HepG2 (cell line): ENCODE results near the gene CALML5. TPM values are rescaled to one million over a fixed set of nuclear protein-coding genes. Genes with fewer than 3 reads are reported as not detected.

ENCODE experiments used
- ARNT2 ChIP-seq: sonication (generic); formaldehyde crosslinking; IDR thresholded peaks from 2 replicates; pipeline ENCODE4 v1.8.0; 2022; ENCODE audit warnings: mild to moderate bottlenecking, low read depth, missing genetic modification reagents, moderate library complexity
- ATF2 ChIP-seq: sonication (generic); formaldehyde crosslinking; IDR thresholded peaks from 2 replicates; pipeline ENCODE4 v1.4.0; 2020; ENCODE audit warnings: missing genetic modification reagents
- BRCA1 ChIP-seq: sonication (generic); formaldehyde crosslinking; IDR thresholded peaks from 2 replicates; pipeline ENCODE4 v1.4.0; 2020; ENCODE audit warnings: missing genetic modification reagents
- E2F2 ChIP-seq: sonication (generic); formaldehyde crosslinking; IDR thresholded peaks from 2 replicates; pipeline ENCODE4 v1.4.0; 2020; ENCODE audit warnings: missing genetic modification reagents, borderline replicate concordance
- FOSL2 ChIP-seq: sonication (generic); formaldehyde crosslinking; IDR thresholded peaks from 2 replicates; pipeline ENCODE4 v1.4.0; 2020; ENCODE audit warnings: missing genetic modification reagents
- HOXA9 ChIP-seq: sonication (generic); formaldehyde crosslinking; IDR thresholded peaks from 2 replicates; pipeline ENCODE4 v1.8.1; 2022; ENCODE audit warnings: missing genetic modification reagents, mild to moderate bottlenecking, moderate library complexity, borderline replicate concordance
- JUNB ChIP-seq: sonication (generic); formaldehyde crosslinking; IDR thresholded peaks from 2 replicates; pipeline ENCODE4 v1.8.0; 2022; ENCODE audit warnings: missing genetic modification reagents, mild to moderate bottlenecking, borderline replicate concordance
- KDM2A ChIP-seq: sonication (generic); formaldehyde crosslinking; IDR thresholded peaks from 2 replicates; pipeline ENCODE4 v1.4.0; 2020; ENCODE audit warnings: low read depth, missing genetic modification reagents, borderline replicate concordance
- MIER3 ChIP-seq: IDR thresholded peaks from 2 replicates; pipeline ENCODE4 v1.6.1; 2016; ENCODE audit warnings: missing compliant biosample characterization, borderline replicate concordance
- NAIF1 ChIP-seq: sonication (generic); formaldehyde crosslinking; IDR thresholded peaks from 2 replicates; pipeline ENCODE4 v1.5.0; 2020; ENCODE audit warnings: mild to moderate bottlenecking, missing genetic modification reagents, borderline replicate concordance
- NR2F6 ChIP-seq, 2 experiments: IDR thresholded peaks; 2 replicates each; pipeline ENCODE4 v1.6.1; 2016; ENCODE audit warnings: antibody characterized with exemption in 1 of 2, mild to moderate bottlenecking in 1 of 2
- PHB2 ChIP-seq: fragments of 450-650 bp; IDR thresholded peaks from 2 replicates; pipeline ENCODE4 v1.6.1; 2018; ENCODE audit not compliant: partially characterized antibody
- PTBP1 ChIP-seq: fragments of 200-400 bp; formaldehyde crosslinking; IDR thresholded peaks from 2 replicates; pipeline ENCODE4 v1.6.1; 2018; ENCODE audit warnings: low read length, low read depth; ENCODE audit not compliant: poor library complexity, severe bottlenecking
- SOX13 ChIP-seq, 3 experiments: fragments of 450-650 bp in 1 of 3; sonication (generic) in 1 of 3; formaldehyde crosslinking in 1 of 3; IDR thresholded peaks in 2 of 3; conservative IDR thresholded peaks in 1 of 3; 2 replicates each; pipeline versions ENCODE4 v1.5.0 to v1.6.1; 2016 to 2020; ENCODE audit warnings: antibody characterized with exemption in 1 of 3, mild to moderate bottlenecking in 1 of 3, missing compliant biosample characterization in 1 of 3, missing genetic modification reagents in 1 of 3, moderate library complexity in 1 of 3
- TFAP4 ChIP-seq: sonication (generic); IDR thresholded peaks from 2 replicates; pipeline ENCODE4 v1.6.1; 2016; ENCODE audit warnings: low read depth, borderline replicate concordance
- ZNF205 ChIP-seq: IDR thresholded peaks from 2 replicates; pipeline ENCODE4 v1.6.1; 2018; ENCODE audit warnings: missing biosample characterization, missing genetic modification reagents
- ZNF230 ChIP-seq: sonication (generic); formaldehyde crosslinking; IDR thresholded peaks from 2 replicates; pipeline ENCODE4 v1.4.0; 2020; ENCODE audit warnings: mild to moderate bottlenecking, missing genetic modification reagents
- ZNF430 ChIP-seq: sonication (generic); formaldehyde crosslinking; IDR thresholded peaks from 2 replicates; pipeline ENCODE4 v1.9.0; 2021; ENCODE audit warnings: mild to moderate bottlenecking, missing genetic modification reagents
- ZNF510 ChIP-seq: sonication (generic); formaldehyde crosslinking; IDR thresholded peaks from 2 replicates; pipeline ENCODE4 v1.4.0; 2020; ENCODE audit warnings: low read depth, mild to moderate bottlenecking, missing genetic modification reagents
- ZNF605 ChIP-seq: sonication (generic); formaldehyde crosslinking; IDR thresholded peaks from 2 replicates; pipeline ENCODE4 v1.8.0; 2022; ENCODE audit warnings: mild to moderate bottlenecking, missing genetic modification reagents
- ZNF687 ChIP-seq: sonication (generic); formaldehyde crosslinking; IDR thresholded peaks from 2 replicates; pipeline ENCODE4 v1.5.1; 2020; ENCODE audit warnings: mild to moderate bottlenecking, missing genetic modification reagents, moderate library complexity
- polyA plus RNA-seq, 8 experiments: library from polyadenylated mRNA; depleted of rRNA in 3 of 8; stranded (reverse) in 7 of 8; unstranded in 1 of 8; fragments of >200 nt; fragmentation: Illumina TruSeq in 4 of 8; extraction: Trizol in 4 of 8; gene quantifications; 2 replicates each; pipeline versions ENCODE4 v1.2.1 to v1.2.3, GENCODE V29; 2011 to 2016; ENCODE audit warnings: low read depth in 4 of 8, missing spikeins in 1 of 8, mixed read lengths in 1 of 8; ENCODE audit not compliant: insufficient read depth in 1 of 8
- total RNA-seq, 5 experiments: library from RNA; depleted of rRNA; stranded (reverse); fragments of >200 nt; fragmentation: Illumina TruSeq; extraction: Trizol; gene quantifications; 2 replicates each; pipeline ENCODE4 v1.2.3, GENCODE V29; 2016; ENCODE audit warnings: low read depth in 1 of 5

The CALML5 gene
- total and polyA plus RNA-seq, 2 of the 13 experiments (the other 11 are each of a cell fraction or from before 2014, with no cell fraction given) = not detected

- no peak for TF ChIP-seq BRCA1 (CRISPR knock-in tag)
- 0 out of 2 replicates have a peak, but pooled peaks have one; percentile 34 for TF ChIP-seq FOSL2 (CRISPR knock-in tag)
- TF ChIP-seq SOX13 (IDR thresholded peaks at IDR 0.05) = no peak
- peak in 1 of 2 experiments; percentile 61; a peak in 2 of 4 replicates for TF ChIP-seq SOX13 (CRISPR knock-in tag; conservative IDR thresholded peaks at IDR 0.05 in 1 of 2, IDR thresholded peaks at IDR 0.05 in 1 of 2)
- TF ChIP-seq ARNT2 = no peak
- no peak for TF ChIP-seq ZNF430 (CRISPR knock-in tag)
- TF ChIP-seq ZNF605 (CRISPR knock-in tag) = 0 out of 2 replicates have a peak, but pooled peaks have one; percentile 11
- no peak for TF ChIP-seq NR2F6 (IDR thresholded peaks at IDR 0.05)
- no peak; the same call in 1 of the 2 replicates for TF ChIP-seq NR2F6 (CRISPR knock-in tag; IDR thresholded peaks at IDR 0.05)
- no peak for TF ChIP-seq KDM2A (CRISPR knock-in tag)
- TF ChIP-seq TFAP4 = no peak
- no peak for TF ChIP-seq HOXA9 (CRISPR knock-in tag)
- TF ChIP-seq ZNF510 (CRISPR knock-in tag) = no peak
- TF ChIP-seq NAIF1 = no peak
- TF ChIP-seq PTBP1 = no peak
- TF ChIP-seq PHB2 = no peak
- peak; percentile 51; the same call in 1 of the 2 replicates for TF ChIP-seq MIER3
- peak; percentile 85 for TF ChIP-seq ZNF687 (CRISPR knock-in tag)
- no peak for TF ChIP-seq ZNF205 (CRISPR knock-in tag)
- no peak for TF ChIP-seq E2F2 (CRISPR knock-in tag)
- no peak for TF ChIP-seq ATF2 (CRISPR knock-in tag)
- TF ChIP-seq ZNF230 (CRISPR knock-in tag) = no peak
- TF ChIP-seq JUNB (CRISPR knock-in tag) = no peak
Observed at GRCh38 chr10:5515948-5516761, 16.8 kb upstream of the CALML5 start (continued).
